HG02840 (cell line): ENCODE data around the gene EDAR.

ENCODE experiments used
- ATAC-seq: cut with Tn5 transposase; IDR thresholded peaks from one replicate; pipeline ENCODE4 v1.9.1; 2021; ENCODE audit warnings: mild to moderate bottlenecking, moderate library complexity, moderate number of reproducible peaks; ENCODE audit not compliant: unreplicated experiment, low FRiP score

EDAR gene

GRCh38 chr2:109005686-109006204 is 16.7 kb upstream of the EDAR start:
- no peak for ATAC-seq

GRCh38 chr2:109001201-109001600 is 12.2 kb upstream of the EDAR start:
- no peak for ATAC-seq

- no peak for ATAC-seq
These were observed 11.7 kb upstream of the EDAR start for GRCh38 chr2:109000738-109001137.

DNA sequence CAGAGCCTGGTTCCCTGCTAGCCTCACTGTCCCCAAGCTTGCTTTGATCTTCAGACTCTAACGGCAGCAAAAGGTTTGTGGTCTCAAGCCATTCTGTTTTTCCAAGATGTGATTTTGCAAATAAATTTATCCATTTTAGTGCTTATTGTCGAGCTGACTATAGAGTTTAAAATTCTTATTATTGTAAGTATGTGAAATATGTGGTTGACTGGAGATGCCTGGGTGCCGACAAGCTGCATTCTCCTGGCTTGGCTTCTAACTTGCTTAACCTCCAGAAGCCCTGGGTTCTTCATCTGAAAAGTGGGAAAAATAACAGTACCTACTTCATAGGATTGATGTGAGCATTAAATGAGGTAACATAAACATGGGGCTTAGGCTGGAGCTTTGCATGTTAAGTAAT is 9.9 kb upstream of the EDAR start:
- ATAC-seq: no peak

GRCh38 chr2:108994178-108994577 is 5.2 kb upstream of the EDAR start:
- no peak for ATAC-seq

DNA sequence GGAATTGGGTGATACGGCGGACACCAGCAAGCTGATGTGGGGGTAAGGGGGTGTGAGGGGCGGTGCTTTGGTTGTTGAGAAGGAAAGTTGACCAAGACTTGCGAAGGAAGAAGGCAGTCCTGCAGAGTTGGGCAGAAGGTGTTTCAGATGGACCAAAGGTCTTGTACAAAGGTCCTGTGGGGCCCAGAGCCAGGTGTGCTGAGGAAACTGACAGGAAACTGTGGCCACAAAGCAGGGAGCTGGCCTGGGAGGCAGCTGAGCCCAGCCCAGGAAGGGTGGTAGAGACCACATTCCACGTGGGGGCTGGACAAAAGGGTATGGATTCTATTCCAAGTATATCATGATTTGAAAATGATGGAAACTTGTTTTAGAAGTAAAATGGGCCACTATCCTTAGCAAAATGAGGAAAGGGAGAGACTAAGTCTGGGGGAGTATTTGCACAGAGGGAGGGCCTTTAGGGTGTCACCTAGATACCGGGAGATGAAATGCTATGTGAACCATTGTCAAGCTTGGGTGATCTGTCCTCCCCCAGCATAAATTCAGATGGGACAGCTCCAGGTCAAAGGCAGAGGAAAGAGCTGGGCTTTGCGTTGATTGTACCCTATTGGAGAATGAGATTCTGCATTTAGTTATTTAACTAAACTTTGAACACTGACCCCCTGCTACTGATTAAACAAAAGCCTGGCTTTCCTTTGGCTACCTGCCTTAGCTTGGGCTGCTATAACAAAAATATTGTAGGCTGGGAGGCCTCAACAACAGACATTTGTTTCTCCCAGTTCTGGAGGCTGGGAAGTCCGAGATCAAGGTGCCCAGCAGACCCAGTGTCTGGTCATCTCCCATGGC is 4.3 kb upstream of the EDAR start:
- no peak for ATAC-seq

DNA sequence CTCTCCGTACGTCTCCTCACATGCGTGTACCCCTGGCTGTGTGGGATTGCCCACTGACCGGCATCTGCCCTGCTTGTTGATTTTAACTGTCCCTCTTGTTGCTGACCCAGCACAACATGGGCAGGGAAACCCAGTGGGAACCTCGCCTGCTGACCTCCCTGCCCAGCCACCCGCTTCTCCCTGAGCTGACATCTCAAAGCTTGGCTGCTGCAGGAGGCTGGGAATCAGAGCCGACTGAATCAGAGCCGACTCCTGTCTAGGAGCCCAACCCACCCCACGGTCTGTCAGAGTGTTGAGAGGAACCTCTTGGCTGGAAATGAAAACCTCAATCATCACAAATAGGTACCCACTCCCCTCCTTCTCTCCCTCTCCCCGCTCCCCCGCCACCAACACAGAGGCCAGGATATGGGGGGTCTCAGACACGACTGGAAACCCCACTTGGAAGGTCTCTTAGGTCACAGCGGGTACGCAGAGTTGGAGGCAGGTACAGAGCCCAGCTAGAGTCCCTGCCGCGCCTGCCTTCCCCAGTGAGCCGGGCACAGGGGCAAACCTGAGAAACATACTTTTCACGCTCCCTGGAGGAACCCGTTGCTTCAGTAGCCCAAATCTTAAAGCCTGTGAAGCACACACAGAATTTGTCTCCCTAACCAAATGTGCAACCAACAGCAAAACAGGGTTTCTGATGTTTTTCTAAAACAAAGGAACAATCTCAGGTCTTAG is 784 bp downstream of the EDAR start:
- ATAC-seq: no peak

- no peak for ATAC-seq
These were observed 2.0 kb downstream of the EDAR start for GRCh38 chr2:108986916-108987510.

DNA sequence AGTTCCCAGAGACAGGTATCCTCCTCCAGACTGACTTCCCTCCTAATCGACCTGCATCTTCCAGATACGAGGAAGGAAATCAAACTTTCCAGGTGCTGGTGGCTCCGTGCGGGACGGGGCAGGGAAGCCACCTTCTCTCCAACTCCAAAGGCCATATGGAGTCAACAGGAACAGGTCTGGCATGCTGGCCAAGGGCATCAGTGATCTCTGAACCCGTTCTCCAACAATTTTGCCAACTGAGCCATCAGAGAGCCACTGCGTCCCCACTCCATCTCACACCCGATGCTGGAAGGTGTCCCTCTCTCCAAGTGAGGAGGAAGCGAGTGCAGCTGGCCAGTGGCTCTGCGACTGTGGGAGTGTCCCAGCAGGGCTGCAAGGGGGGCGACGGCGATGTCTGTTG is 5.4 kb downstream of the EDAR start:
- no peak for ATAC-seq

GRCh38 chr2:108983061-108983460 is 6.0 kb downstream of the EDAR start:
- no peak for ATAC-seq

DNA sequence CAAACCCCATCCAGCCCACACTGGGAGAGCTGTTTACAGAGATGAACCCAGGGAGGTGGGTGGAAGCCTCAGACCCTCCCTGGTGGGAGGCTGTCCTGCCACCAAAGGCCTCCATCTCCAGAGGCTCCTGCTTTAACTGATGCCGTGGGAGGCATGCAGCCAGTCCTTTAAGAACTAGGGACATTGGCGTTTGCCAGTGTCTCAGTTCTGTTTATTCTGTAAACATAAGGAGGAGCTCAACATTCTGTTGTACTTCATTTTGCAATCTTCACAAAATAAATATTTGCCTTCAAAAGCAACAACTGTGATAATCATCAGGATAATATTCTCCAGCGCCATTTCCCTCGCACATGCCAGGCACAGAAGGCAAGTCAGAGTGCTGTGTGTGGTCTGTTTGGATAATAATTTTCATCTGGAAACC is 6.8 kb downstream of the EDAR start:
- no peak for ATAC-seq

GRCh38 chr2:108981846-108982245 is 7.2 kb downstream of the EDAR start:
- ATAC-seq: no peak

DNA sequence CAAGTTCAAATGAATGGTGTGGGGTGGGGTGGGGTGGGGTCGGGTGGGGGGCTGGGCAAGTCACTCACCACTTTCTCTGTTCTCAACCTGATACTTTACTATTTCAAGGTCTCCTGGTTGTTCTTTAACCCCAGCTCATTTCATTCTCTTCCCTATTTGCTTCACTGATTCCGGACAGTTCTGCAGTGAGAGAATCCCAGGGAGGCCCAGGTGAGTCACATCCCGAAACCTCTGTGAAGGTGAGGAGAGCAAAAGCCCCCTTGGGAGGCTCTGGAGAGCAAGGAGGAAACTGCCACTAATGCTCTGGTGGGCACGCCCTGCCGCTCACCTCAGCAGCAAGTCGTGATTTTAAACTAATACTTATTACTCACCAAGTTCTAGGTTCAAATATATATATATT is 8.9 kb downstream of the EDAR start:
- ATAC-seq: no peak

GRCh38 chr2:108979461-108979860 is 9.6 kb downstream of the EDAR start:
- no peak for ATAC-seq

- ATAC-seq: no peak
These were observed 10.3 kb downstream of the EDAR start for GRCh38 chr2:108978709-108979111.

GRCh38 chr2:108975613-108976435 is 13.2 kb downstream of the EDAR start:
- no peak for ATAC-seq

DNA sequence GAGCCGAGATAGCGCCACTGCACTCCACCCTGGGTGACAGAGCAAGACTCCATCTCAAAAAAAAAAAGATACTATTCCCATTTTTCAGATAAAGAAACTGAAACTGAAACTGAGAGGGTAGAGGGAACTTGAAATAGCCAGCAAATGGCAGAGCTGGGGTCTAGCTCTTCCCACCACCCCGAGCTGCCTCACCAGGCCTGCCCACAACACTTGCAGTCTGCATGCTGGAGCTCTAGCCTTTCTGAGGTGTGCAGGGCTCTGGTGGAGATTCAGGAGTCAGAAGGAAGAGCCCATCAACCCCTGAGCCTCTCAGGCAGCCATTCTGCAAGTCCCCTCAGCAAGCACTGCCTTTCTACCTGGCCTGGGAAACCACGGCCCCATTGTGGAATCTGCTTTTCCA is 14.3 kb downstream of the EDAR start:
- ATAC-seq: no peak

- no peak for ATAC-seq
These were observed 16.4 kb downstream of the EDAR start for GRCh38 chr2:108972663-108973062.

- ATAC-seq: no peak
These were observed 17.1 kb downstream of the EDAR start for GRCh38 chr2:108971661-108972566.
